Ureter (tissue), 1 donor: ENCODE results near the gene FBXO44. TPM values are rescaled to one million over a fixed set of nuclear protein-coding genes. Genes with fewer than 3 reads are reported as not detected.

Source experiments
- DNase-seq: peaks from one replicate; pipeline ENCODE4 v3.0.0-alpha.2; 2020; ENCODE audit warnings: low spot score
- total RNA-seq: library from RNA; stranded (reverse); gene quantifications from one replicate; pipeline ENCODE4 v1.2.4, GENCODE V29; 2023
- donor health status: DM: yes; HTN: yes; CAD: no.

The FBXO44 gene
- total RNA-seq, 1 donor from 2014 or later: 19.3 TPM

GRCh38 chr1:11690397-11691301, 36.0 kb downstream of the FBXO44 start:
- no peak for DNase-seq

DNA sequence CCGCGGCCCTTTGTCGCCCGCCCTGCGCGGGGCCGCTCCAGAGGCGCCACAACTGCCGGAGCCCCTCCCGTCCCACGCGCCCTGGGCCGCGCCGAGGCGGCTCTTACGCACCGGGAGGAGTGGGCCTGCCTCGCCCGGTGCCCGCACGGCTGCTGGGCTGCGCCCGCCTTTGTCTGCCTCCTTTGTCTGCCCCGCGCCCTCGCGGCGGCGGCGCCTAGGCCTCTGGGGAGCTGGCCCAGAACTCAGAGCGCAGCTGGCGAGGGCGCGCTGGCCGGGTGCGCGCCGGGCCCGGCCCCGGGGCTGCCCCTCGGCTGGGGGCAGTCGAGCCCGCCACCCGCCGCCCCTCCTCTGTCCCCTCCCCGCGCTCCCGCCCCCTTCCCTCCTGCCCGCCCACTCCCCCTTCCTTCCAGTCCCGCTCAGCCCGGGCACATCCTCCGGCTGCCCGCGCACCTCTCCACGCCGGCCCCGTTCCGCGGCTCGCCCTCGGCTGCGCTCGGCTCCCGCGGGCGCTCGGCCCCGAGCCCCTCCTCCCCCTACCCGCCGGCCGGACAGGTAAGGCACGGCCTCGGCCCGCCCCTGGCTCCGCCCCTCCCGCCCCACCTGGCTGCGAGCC, 36.7 kb downstream of the FBXO44 start, which contains the start of gene DRAXIN:
TSS of gene DRAXIN (plus strand) at position 409 of the 613 bp plus-strand sequence. CDS start 14,549 bp downstream, outside the sequence.
- DNase-seq: no peak

- no peak for DNase-seq
These were observed 37.4 kb downstream of the FBXO44 start for GRCh38 chr1:11691928-11692711.

DNA sequence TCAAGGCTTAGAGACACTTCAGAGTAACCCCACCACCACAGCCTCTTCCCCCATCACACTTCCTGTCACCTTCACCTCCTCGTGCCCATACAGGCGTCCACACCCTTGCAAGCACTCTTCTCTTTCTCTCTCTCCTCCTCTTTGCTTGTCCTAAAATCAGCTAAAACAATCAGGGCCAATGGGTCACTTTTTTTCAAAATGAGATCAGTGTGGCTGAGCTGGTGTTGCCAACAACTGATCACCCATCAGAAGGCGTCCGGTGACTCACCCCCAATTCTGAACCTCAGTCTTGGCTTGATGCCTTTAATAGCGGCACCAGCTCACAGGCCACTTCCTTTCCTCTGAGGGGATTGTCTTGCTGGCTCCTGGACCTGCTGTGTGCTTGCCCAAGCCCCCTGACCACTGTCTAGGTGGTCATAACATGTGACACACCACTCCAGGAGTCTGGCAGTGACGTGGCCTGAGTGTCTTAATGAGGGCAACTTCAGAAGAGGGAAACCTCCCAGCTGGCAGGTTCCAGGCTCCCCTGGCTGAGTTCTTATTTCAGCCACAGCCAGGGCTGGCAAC, 38.4 kb downstream of the FBXO44 start:
- DNase-seq: no peak

DNA sequence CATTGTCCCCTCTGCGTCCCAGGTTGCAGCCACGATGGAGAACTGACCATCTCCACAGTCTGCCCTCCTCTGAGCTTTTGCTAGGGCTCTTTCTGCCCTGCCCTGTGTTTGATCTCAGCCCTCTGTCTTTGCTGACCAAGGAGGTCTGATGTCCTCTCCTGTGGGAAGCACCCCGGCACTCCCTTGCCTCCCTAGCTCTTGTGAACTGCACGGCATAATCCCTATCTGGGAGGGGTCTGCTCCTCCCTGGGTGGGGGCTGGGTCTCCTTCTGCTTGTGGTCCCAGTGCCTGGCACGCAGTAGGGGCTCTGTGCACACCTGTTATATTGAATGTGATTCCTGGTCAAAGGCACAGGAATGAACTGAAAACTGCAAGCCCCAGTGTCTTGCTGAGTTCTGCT, 39.2 kb downstream of the FBXO44 start:
- no peak for DNase-seq

GRCh38 chr1:11695861-11696260, 41.2 kb downstream of the FBXO44 start:
- DNase-seq: no peak

GRCh38 chr1:11697188-11697892, 42.7 kb downstream of the FBXO44 start:
- no peak for DNase-seq

- no peak for DNase-seq
These were observed 43.2 kb downstream of the FBXO44 start for GRCh38 chr1:11697893-11698210.

DNA sequence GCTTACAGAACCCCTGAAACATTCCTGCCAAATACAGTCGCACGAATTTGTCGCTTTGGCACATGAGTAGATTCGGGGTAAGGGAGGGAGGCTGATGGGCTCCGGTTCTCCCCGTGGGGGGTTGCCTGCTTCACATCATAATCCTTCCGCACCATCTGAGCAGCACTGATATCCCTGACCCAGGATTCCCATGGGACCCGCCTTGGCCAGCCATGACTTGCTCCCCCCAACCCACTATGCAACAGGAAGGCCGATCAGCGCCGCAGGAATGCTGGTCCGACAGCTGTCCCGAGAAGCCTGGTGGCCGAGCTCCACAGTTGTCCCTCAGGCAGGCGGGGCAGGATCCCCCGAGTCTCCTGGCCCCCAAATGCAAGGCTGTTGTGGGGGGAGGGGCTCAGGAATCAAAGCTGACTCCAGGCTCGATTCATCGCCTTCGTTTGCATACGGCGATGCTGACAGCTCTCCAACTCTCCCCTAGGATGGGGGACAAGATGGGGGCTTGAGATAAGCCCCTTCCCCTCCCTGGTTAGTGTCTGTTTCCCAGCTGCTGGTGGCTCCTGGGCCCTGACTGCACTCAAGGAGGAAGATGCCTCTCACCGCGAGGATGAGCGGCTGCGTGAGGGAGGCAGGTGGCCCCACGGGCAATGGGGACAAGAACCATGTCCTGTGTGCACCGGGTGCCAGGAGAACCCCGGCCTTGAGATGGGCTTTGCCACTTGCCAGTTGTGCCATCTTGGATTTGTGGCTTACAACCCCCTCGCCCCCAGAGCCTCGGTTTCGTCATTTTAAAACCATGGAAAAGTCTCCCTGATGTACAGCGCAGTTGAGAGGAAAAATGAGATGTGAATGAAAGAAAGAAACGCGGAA, 46.2 kb downstream of the FBXO44 start:
- DNase-seq: no peak

DNA sequence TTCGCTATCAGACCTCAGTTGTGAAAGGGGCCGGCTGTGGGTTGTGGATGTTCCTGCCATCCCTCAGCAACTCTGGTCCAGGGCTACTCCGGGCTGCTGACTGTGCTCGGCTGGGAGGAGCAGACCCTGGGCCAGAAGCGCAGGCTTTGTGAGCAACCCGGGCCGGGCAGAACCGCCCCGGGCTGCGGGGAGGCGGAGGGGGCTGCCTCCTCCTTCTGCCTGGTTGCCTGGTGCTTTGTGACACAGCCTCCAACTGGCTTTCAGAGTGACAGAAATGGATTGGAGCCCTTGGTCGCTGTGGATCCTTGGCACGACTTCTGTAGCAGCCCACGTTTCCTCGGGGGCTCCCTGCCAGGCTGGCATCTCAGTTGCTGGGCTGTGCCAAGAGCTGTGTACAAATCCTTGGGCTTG, 46.9 kb downstream of the FBXO44 start:
- DNase-seq: no peak

DNA sequence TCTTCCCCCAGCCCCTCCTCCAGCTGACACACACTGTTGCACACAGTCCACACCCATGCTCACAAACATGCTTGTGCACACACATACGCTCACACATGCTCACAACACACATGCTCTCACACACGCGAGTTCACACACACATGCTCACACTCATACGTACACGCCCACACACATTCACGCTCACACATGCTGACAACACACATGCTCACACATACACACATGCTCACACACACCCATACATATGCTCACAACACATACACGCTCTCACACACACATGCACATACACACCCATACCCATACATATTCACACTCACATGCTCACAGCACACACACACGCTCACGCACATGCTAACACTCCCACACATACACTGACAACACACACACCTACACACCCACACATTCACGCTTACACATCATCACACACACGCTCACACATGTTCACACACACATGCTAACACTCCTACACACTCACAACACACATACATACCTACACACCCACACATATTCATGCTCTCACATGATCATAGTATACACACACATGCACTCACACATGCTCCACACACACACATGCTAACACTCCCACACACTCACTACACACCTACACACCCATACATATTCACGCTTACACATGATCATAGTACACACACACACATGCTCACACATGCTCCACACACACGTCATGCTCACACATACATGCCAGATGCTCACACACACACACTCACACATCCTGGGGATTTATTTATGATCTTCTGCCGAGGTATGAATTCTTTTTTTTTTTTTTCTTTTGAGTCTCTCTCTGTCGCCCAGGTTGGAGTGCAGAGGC, 47.5 kb downstream of the FBXO44 start:
- no peak for DNase-seq

GRCh38 chr1:11703357-11704193, 48.9 kb downstream of the FBXO44 start:
- DNase-seq: no peak

DNA sequence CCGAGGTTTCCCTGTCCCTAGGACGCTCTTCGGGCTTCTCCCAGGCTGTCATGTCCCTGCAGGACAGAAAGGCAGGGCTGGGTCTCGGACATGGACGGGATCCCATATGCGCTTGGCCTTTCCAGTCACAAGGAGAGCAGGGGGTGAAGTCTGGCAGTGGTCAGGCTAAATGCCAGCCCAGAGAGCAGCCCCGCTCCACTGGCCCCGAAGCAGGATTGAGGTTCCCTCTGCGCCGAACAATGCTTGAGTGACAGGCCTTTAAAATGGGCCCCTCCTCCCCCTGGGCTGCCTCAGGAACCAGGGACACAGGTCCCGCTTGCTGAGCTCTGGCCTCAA, 49.5 kb downstream of the FBXO44 start:
- DNase-seq: no peak

- no peak for DNase-seq
These were observed 50.2 kb downstream of the FBXO44 start for GRCh38 chr1:11704691-11705475.

DNA sequence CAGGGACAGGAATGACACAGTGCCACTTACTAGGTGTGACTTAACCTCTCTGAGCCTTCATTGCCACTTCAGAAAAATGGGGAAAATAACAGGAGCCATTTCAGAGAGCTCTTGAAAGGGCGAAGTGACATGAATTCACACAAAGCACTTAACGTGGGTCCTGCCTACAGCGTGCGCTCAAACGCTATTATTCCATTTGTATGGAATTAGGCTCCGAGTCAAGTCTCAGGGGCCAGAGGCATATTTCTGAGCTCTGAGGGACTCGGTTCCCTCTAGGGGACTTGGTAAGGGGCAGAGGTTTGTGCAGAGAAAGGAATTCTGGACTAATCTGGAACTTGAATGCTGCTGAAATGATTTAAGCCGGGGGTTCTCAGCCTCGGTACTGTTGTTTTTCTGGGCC, 50.9 kb downstream of the FBXO44 start:
- no peak for DNase-seq

DNA sequence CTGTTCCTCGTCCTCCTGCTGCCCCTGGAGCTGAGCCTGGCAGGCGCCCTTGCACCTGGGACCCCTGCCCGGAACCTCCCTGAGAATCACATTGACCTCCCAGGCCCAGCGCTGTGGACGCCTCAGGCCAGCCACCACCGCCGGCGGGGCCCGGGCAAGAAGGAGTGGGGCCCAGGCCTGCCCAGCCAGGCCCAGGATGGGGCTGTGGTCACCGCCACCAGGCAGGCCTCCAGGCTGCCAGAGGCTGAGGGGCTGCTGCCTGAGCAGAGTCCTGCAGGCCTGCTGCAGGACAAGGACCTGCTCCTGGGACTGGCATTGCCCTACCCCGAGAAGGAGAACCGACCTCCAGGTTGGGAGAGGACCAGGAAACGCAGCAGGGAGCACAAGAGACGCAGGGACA, 51.6 kb downstream of the FBXO44 start:
- DNase-seq: no peak

- peak; percentile 71 for DNase-seq
These were observed 53.1 kb downstream of the FBXO44 start for GRCh38 chr1:11707621-11708276.
